SK-N-SH (cell line): ENCODE results near the gene MAPK11.

Experiments used
- EP300 ChIP-seq, 2 experiments: IDR thresholded peaks; 2 replicates each; pipeline versions ENCODE4 v1.4.0 to v1.6.1; 2012; ENCODE audit warnings: borderline replicate concordance in 1 of 2, low read depth in 1 of 2, low read length in 1 of 2
- EZH2phosphoT487 ChIP-seq: fragments of 200-600 bp; sonication (generic); IDR thresholded peaks from 2 replicates; pipeline ENCODE4 v1.6.1; 2017; ENCODE audit warnings: low read depth, mixed run types, mild to moderate bottlenecking, antibody characterized with exemption, moderate library complexity, borderline replicate concordance
- GATA2 ChIP-seq: sonication (generic); formaldehyde crosslinking; IDR thresholded peaks from 2 replicates; pipeline ENCODE4 v1.5.0; 2020; ENCODE audit warnings: mild to moderate bottlenecking, missing genetic modification reagents
- NFIC ChIP-seq: IDR thresholded peaks from 2 replicates; pipeline ENCODE4 v1.4.0; 2012; ENCODE audit warnings: borderline replicate concordance
- SIN3A ChIP-seq: IDR thresholded peaks from 2 replicates; pipeline ENCODE4 v1.6.1; 2012; ENCODE audit warnings: low read depth, mild to moderate bottlenecking, low read length, moderate library complexity, borderline replicate concordance
- TAF1 ChIP-seq: IDR thresholded peaks from 2 replicates; pipeline ENCODE4 v1.6.1; 2012; ENCODE audit warnings: low read depth, mild to moderate bottlenecking, low read length, moderate library complexity, borderline replicate concordance
- YY1 ChIP-seq: IDR thresholded peaks from 2 replicates; pipeline ENCODE4 v1.4.0; 2012; ENCODE audit warnings: low read depth, mild to moderate bottlenecking
- TF ChIP-seq, protein P1 (sequence below): fragments of 150-350 bp; IDR thresholded peaks from 2 replicates; pipeline ENCODE4 v1.6.1; 2017; ENCODE audit warnings: antibody characterized with exemption, low read length, low read depth, borderline replicate concordance
- TF ChIP-seq, protein P2 (sequence below): fragments of 150-350 bp; IDR thresholded peaks from 2 replicates; pipeline ENCODE4 v1.6.1; 2016; ENCODE audit warnings: mild to moderate bottlenecking, low read depth, low read length
- TF ChIP-seq, protein P3 (sequence below): fragments of 200-600 bp; sonication (generic); IDR thresholded peaks from 2 replicates; pipeline ENCODE4 v1.6.1; 2017; ENCODE audit warnings: antibody characterized with exemption, mild to moderate bottlenecking, moderate library complexity
- TF ChIP-seq, protein P4 (sequence below): IDR thresholded peaks from 2 replicates; pipeline ENCODE4 v1.4.0; 2012; ENCODE audit warnings: low read depth, borderline replicate concordance

DNA sequence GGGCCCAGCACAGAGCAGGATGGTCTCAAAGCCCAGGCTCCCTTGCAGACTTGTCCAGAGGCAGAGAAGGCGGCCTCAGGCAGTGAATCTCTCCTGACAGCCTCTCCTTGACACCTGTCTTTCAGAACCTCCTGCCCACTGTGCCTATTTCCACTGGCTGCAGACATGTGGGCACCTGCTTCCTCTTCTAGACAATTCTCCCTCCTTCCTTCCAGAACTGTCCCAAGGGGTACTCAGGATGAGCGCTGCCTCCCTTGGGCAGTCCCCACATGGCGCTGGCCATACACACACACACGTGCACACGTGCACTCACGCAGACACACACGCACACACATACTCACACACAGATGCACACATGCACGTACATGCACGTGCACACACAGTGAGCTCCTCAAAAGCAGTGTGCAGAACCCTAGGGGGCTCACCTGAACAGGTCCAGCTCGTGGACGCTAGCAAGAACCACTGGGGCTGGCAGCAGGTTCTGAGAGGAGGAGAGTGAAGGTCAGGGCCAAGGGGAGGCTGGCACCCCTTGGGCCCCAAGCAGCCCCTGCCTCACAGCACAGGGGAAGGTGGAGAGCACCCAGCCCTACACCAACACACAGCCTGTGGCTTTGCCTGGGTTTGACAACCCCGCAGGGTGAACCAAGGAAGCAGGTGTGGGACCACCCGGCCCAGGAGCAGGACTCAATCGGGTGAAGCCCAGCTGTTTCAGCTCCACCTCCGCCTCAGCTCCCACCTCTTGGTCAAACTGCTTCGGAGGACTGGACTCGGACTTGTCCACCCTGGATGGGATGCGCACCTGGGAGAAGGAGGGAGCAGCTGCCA is 45.3 kb upstream of the MAPK11 start:
- TF ChIP-seq, protein P1, sequence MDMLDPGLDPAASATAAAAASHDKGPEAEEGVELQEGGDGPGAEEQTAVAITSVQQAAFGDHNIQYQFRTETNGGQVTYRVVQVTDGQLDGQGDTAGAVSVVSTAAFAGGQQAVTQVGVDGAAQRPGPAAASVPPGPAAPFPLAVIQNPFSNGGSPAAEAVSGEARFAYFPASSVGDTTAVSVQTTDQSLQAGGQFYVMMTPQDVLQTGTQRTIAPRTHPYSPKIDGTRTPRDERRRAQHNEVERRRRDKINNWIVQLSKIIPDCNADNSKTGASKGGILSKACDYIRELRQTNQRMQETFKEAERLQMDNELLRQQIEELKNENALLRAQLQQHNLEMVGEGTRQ: no peak
- TF ChIP-seq GATA2 (no peak), TAF1 (no peak), EP300 (IDR thresholded peaks at IDR 0.05; ENCODE audit: borderline replicate concordance in 1 of 2, low read depth in 1 of 2, low read length in 1 of 2) (no peak), EZH2phosphoT487 (no peak), NFIC (no peak), YY1 (no peak), SIN3A (no peak)
- TF ChIP-seq, protein P2, sequence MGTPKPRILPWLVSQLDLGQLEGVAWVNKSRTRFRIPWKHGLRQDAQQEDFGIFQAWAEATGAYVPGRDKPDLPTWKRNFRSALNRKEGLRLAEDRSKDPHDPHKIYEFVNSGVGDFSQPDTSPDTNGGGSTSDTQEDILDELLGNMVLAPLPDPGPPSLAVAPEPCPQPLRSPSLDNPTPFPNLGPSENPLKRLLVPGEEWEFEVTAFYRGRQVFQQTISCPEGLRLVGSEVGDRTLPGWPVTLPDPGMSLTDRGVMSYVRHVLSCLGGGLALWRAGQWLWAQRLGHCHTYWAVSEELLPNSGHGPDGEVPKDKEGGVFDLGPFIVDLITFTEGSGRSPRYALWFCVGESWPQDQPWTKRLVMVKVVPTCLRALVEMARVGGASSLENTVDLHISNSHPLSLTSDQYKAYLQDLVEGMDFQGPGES: no peak
- TF ChIP-seq, protein P3, sequence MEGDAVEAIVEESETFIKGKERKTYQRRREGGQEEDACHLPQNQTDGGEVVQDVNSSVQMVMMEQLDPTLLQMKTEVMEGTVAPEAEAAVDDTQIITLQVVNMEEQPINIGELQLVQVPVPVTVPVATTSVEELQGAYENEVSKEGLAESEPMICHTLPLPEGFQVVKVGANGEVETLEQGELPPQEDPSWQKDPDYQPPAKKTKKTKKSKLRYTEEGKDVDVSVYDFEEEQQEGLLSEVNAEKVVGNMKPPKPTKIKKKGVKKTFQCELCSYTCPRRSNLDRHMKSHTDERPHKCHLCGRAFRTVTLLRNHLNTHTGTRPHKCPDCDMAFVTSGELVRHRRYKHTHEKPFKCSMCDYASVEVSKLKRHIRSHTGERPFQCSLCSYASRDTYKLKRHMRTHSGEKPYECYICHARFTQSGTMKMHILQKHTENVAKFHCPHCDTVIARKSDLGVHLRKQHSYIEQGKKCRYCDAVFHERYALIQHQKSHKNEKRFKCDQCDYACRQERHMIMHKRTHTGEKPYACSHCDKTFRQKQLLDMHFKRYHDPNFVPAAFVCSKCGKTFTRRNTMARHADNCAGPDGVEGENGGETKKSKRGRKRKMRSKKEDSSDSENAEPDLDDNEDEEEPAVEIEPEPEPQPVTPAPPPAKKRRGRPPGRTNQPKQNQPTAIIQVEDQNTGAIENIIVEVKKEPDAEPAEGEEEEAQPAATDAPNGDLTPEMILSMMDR: no peak
- TF ChIP-seq, protein P4, sequence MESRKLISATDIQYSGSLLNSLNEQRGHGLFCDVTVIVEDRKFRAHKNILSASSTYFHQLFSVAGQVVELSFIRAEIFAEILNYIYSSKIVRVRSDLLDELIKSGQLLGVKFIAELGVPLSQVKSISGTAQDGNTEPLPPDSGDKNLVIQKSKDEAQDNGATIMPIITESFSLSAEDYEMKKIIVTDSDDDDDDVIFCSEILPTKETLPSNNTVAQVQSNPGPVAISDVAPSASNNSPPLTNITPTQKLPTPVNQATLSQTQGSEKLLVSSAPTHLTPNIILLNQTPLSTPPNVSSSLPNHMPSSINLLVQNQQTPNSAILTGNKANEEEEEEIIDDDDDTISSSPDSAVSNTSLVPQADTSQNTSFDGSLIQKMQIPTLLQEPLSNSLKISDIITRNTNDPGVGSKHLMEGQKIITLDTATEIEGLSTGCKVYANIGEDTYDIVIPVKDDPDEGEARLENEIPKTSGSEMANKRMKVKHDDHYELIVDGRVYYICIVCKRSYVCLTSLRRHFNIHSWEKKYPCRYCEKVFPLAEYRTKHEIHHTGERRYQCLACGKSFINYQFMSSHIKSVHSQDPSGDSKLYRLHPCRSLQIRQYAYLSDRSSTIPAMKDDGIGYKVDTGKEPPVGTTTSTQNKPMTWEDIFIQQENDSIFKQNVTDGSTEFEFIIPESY: no peak
